ENCODE results near the gene ASB3. TPM values are rescaled to one million over a fixed set of nuclear protein-coding genes. Genes with fewer than 3 reads are reported as not detected.

The ASB3 gene
- total and polyA plus RNA-seq, 12 donors, result 5.2 to 14.4 (median 10.9) TPM

DNA sequence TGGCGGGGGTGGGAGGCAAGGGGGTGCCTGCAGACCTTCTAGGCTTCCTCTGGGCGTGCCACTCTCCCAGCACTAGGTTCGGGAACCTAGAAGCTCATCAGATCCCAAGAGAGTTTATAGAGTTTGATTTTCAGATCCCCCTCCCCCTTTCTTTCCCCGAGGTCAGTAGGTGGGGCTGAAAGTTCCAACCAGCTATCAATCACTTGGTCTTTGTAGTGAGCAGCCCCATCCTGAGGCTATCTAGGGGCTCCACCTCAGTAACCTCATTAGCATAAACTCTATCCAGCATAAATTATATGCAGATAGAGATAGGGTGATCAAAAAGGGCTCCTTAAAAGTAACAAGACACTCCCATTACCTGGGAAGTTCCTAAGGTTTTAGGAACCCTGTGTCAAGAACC, 32.9 kb upstream of the ASB3 start:
- intact Hi-C loops (cut with DNase I), result no loop called here

DNA sequence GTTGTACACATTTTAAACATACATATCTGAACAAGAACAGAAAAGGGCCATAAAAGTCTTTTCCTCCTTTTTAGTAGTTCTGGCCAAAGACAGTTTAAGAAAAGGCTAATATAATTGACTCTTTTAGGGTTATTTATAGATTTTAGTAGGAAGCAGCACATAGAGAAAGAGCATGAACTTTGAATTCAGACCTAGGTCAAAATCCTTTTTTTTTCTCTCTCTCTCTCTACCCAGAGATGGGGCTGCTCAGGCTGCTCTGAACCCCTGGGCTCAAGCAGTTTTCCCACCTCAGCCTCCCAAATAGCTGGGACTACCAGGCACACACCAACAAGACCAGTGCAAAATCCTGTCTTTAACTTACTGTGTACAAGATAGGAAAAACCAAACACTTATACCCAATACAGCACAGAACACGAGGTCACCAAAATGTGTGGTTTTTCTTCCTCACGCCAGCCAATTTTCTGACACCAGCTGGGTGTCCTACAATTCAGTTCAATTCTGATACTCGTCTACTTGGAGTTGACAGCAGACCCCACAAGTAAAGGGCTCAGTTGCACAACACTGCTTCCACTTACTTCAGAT, 32.2 kb upstream of the ASB3 start:
- H3K36me3 ChIP-seq, result peaks cover 0 to 76% (median 31%) of the 10 kb centered on the region in 9 donors
- H3K4me3 ChIP-seq, result no peak overlapping the region
- DNase-seq (no peak), ATAC-seq (no peak)
- WGBS, 2 donors, result 88 to 94% methylated on average over 3 of the region's 3 CpGs
- H3K9me3 ChIP-seq, result no peaks in the 10 kb centered on the region
- intact Hi-C loops (cut with DNase I), result no loop called here
- no peak overlapping the region for H3K27ac ChIP-seq
- TF ChIP-seq, protein P1, sequence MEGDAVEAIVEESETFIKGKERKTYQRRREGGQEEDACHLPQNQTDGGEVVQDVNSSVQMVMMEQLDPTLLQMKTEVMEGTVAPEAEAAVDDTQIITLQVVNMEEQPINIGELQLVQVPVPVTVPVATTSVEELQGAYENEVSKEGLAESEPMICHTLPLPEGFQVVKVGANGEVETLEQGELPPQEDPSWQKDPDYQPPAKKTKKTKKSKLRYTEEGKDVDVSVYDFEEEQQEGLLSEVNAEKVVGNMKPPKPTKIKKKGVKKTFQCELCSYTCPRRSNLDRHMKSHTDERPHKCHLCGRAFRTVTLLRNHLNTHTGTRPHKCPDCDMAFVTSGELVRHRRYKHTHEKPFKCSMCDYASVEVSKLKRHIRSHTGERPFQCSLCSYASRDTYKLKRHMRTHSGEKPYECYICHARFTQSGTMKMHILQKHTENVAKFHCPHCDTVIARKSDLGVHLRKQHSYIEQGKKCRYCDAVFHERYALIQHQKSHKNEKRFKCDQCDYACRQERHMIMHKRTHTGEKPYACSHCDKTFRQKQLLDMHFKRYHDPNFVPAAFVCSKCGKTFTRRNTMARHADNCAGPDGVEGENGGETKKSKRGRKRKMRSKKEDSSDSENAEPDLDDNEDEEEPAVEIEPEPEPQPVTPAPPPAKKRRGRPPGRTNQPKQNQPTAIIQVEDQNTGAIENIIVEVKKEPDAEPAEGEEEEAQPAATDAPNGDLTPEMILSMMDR (IDR thresholded peaks at IDR 0.05), result no peak
- H3K27me3 ChIP-seq, result no peaks in the 10 kb centered on the region
- no peaks in the 10 kb centered on the region for H3K4me1 ChIP-seq

More for the DNA sequence above, 32.9 kb upstream of the ASB3 start:
- ATAC-seq (no peak), DNase-seq (no peak)
- Histone ChIP-seq H3K4me3 (no peak overlapping the region), H3K4me1 (no peaks in the 10 kb centered on the region), H3K36me3 (peaks cover 0 to 69% (median 25%) of the 10 kb centered on the region in 9 donors), H3K9me3 (no peaks in the 10 kb centered on the region), H3K27ac (no peak overlapping the region), H3K27me3 (no peaks in the 10 kb centered on the region)
- 87 to 90% methylated on average over 4 of the region's 4 CpGs for WGBS, 2 donors
- TF ChIP-seq, protein P1 (IDR thresholded peaks at IDR 0.05), result no peak

DNA sequence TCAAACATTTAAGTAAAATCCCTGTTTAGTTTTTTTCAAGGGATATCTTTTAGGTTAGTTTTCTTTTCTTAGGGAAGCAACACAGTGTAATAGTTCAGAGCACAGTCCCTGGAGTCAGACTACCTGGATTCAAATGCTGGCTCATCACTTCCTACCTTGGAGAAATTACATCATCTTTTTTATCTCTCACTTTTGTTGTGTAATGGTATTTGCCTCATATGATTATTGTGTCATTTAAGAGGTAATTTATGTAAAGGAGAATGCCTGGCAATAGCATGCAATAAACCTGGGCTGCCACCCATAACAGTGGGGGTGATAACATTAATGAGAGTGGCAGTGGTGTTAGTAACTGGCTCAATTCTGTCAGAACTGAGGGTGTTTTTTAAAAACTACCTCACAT, 26.4 kb upstream of the ASB3 start:
- peaks cover 0 to 100% (median 65%) of the 10 kb centered on the region in 9 donors for H3K36me3 ChIP-seq
- H3K4me3 ChIP-seq, result no peak overlapping the region
- TF ChIP-seq, protein P1 (IDR thresholded peaks at IDR 0.05), result no peak
- DNase-seq (no peak), ATAC-seq (peak in 2 of 8 donors; percentile 29 to 31)
- intact Hi-C loops (cut with DNase I), result no loop called here
- peaks cover 0 to 15% (median 4%) of the 10 kb centered on the region in 9 donors for H3K4me1 ChIP-seq
- no peaks in the 10 kb centered on the region for H3K27me3 ChIP-seq
- no peaks in the 10 kb centered on the region for H3K9me3 ChIP-seq
- peak overlapping the region in 5 of 10 donors; percentile 8 to 52 (median 29) for H3K27ac ChIP-seq

DNA sequence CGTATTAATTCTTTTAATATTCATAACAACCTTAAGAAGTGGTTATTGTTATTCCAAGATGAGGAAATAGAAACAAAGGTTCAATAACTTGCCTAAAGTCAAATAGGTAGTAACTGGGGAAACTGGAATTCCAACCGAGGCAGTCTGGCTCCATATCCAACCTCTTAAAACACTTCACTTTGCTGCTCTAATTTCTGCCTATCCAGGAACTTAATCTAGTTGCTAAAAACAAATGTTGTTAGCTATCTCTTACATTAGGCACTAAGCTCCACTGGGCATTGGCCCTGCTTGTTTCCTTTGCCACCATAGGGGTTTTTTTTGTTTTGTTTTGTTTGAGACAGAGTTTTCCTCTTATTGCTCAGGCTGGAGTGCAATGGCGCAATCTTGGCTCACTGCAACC, 24.8 kb upstream of the ASB3 start:
- peaks cover 0 to 100% (median 62%) of the 10 kb centered on the region in 9 donors for H3K36me3 ChIP-seq
- intact Hi-C loops (cut with DNase I), result no loop called here
- ATAC-seq, result peak in 2 of 8 donors; percentile 38 to 49

More for the DNA sequence above, 24.8 kb upstream of the ASB3 start:
- Histone ChIP-seq H3K4me3 (no peak overlapping the region), H3K9me3 (no peaks in the 10 kb centered on the region), H3K4me1 (peaks cover 0 to 15% (median 4%) of the 10 kb centered on the region in 9 donors), H3K27me3 (no peaks in the 10 kb centered on the region), H3K27ac (peak overlapping the region in 4 of 10 donors; percentile 8 to 52 (median 30))
- TF ChIP-seq, protein P1 (IDR thresholded peaks at IDR 0.05), result no peak
- DNase-seq, result no peak
- WGBS, 2 donors, result 79 to 88% methylated on average over 3 of the region's 3 CpGs
